Liver (tissue), 9 donors: Measurements from ENCODE around the gene KIF9. TPM values are rescaled to one million over a fixed set of nuclear protein-coding genes. Genes with fewer than 3 reads are reported as not detected.
"Not testable (repeated sequence)": the region's sequence is repeated elsewhere in the genome, so short reads cannot be mapped to it uniquely, and the experiment has no call there.

Experiments
- DNase-seq: peaks from one replicate; pipeline ENCODE4 v3.0.0-alpha.2; 2017; ENCODE audit warnings: low spot score
- H3K27ac ChIP-seq, 2 donors: one replicate each; pipeline ENCODE4 v1.7.0; 2013; ENCODE audit warnings: inconsistent platforms in 2 of 2, low read length in 2 of 2, control low read depth in 1 of 2, low read depth in 1 of 2, mild to moderate bottlenecking in 1 of 2
- H3K27me3 ChIP-seq, 4 donors: one replicate each; pipeline versions ENCODE4 v1.6.1 to v1.7.0; 2013; ENCODE audit warnings: low read length in 3 of 4, inconsistent platforms in 1 of 4, mild to moderate bottlenecking in 1 of 4, moderate library complexity in 1 of 4; ENCODE audit not compliant: control insufficient read depth in 4 of 4, insufficient read depth in 4 of 4
- H3K36me3 ChIP-seq, 4 donors: one replicate each; pipeline versions ENCODE4 v1.6.1 to v1.7.0; 2013; ENCODE audit warnings: low read length in 3 of 4, mild to moderate bottlenecking in 3 of 4, low read depth in 1 of 4, moderate library complexity in 1 of 4; ENCODE audit not compliant: control insufficient read depth in 4 of 4, insufficient read depth in 3 of 4
- H3K4me1 ChIP-seq, 4 donors: one replicate each; pipeline versions ENCODE4 v1.6.1 to v1.7.0; 2013; ENCODE audit warnings: low read length in 3 of 4, mild to moderate bottlenecking in 3 of 4, moderate library complexity in 1 of 4; ENCODE audit not compliant: control insufficient read depth in 4 of 4, insufficient read depth in 4 of 4
- H3K4me3 ChIP-seq, 3 donors: one replicate each; pipeline versions ENCODE4 v1.6.1 to v1.7.0; 2013; ENCODE audit warnings: low read length in 3 of 3, control low read depth in 1 of 3, low read depth in 1 of 3, mild to moderate bottlenecking in 1 of 3
- H3K9ac ChIP-seq, 2 donors: one replicate each; pipeline ENCODE4 v1.7.0; 2013; ENCODE audit warnings: low read length in 2 of 2, mild to moderate bottlenecking in 2 of 2, moderate library complexity in 2 of 2, control low read depth in 1 of 2, low read depth in 1 of 2
- H3K9me3 ChIP-seq, 4 donors: one replicate each; pipeline versions ENCODE4 v1.6.1 to v1.7.0; 2013; ENCODE audit warnings: low read length in 3 of 4; ENCODE audit not compliant: control insufficient read depth in 4 of 4
- CTCF ChIP-seq: fragments of 150-350 bp; IDR thresholded peaks from 2 replicates; pipeline ENCODE4 v1.5.1; 2017; ENCODE audit warnings: improper control_type of control experiment, low read depth, low read length; ENCODE audit not compliant: missing input control
- EGR1 ChIP-seq, 2 donors: IDR thresholded peaks; 2 replicates each; pipeline ENCODE4 v1.6.1; 2016 to 2018; ENCODE audit warnings: antibody characterized with exemption in 2 of 2, low read depth in 2 of 2
- FOXA1 ChIP-seq: IDR thresholded peaks from 2 replicates; pipeline ENCODE4 v1.6.1; 2016; ENCODE audit warnings: antibody characterized with exemption
- FOXA2 ChIP-seq: IDR thresholded peaks from 2 replicates; pipeline ENCODE4 v1.6.1; 2016; ENCODE audit warnings: antibody characterized with exemption
- GABPA ChIP-seq, 2 donors: IDR thresholded peaks in 1 of 2; conservative IDR thresholded peaks in 1 of 2; 2 replicates each; pipeline ENCODE4 v1.6.1; 2016; ENCODE audit warnings: antibody characterized with exemption in 2 of 2, mild to moderate bottlenecking in 1 of 2, moderate library complexity in 1 of 2
- HNF4A ChIP-seq, 2 donors: conservative IDR thresholded peaks; 2 replicates each; pipeline ENCODE4 v1.6.1; 2016; ENCODE audit warnings: antibody characterized with exemption in 2 of 2, mild to moderate bottlenecking in 2 of 2
- HNF4G ChIP-seq: IDR thresholded peaks from 2 replicates; pipeline ENCODE4 v1.6.1; 2016; ENCODE audit warnings: antibody characterized with exemption
- JUND ChIP-seq, 2 donors: IDR thresholded peaks; 2 replicates each; pipeline ENCODE4 v1.6.1; 2016; ENCODE audit warnings: antibody characterized with exemption in 2 of 2
- MAX ChIP-seq: IDR thresholded peaks from 2 replicates; pipeline ENCODE4 v1.6.1; 2016; ENCODE audit warnings: antibody characterized with exemption
- NR2F2 ChIP-seq: IDR thresholded peaks from 2 replicates; pipeline ENCODE4 v1.6.1; 2016; ENCODE audit warnings: antibody characterized with exemption
- RAD21 ChIP-seq, 2 donors: IDR thresholded peaks; 2 replicates each; pipeline ENCODE4 v1.6.1; 2016; ENCODE audit warnings: antibody characterized with exemption in 2 of 2, mild to moderate bottlenecking in 2 of 2
- SP1 ChIP-seq: IDR thresholded peaks from 2 replicates; pipeline ENCODE4 v1.6.1; 2018; ENCODE audit warnings: antibody characterized with exemption, mild to moderate bottlenecking
- TAF1 ChIP-seq: conservative IDR thresholded peaks from 2 replicates; pipeline ENCODE4 v1.6.1; 2016; ENCODE audit warnings: antibody characterized with exemption, mild to moderate bottlenecking
- YY1 ChIP-seq: IDR thresholded peaks from 2 replicates; pipeline ENCODE4 v1.6.1; 2016; ENCODE audit warnings: antibody characterized with exemption, mild to moderate bottlenecking
- WGBS: extraction: QIAGEN DNeasy Blood & Tissue Kit; methylation state at CpG from one replicate; pipeline ENCODE4 v1.1.7; 2013; 5-methylcytosine and 5-hydroxymethylcytosine counted together
- polyA plus RNA-seq, 2 donors: library from polyadenylated mRNA; stranded (reverse) in 1 of 2; unstranded in 1 of 2; fragments of 200-250 nt in 1 of 2; fragments of >200 nt in 1 of 2; fragmentation: Nextera tagmentation in 1 of 2; extraction: Ambion mirVana in 1 of 2; gene quantifications; one replicate each; pipeline versions ENCODE4 v1.2.1 to v1.2.3, GENCODE V29; 2013 to 2015
- total RNA-seq, 2 donors: library from RNA; depleted of rRNA; stranded (reverse); fragments of >200 nt; gene quantifications; one replicate each; pipeline ENCODE4 v1.2.3, GENCODE V29; 2014
- TF ChIP-seq, protein P1 (sequence below): IDR thresholded peaks from 2 replicates; pipeline ENCODE4 v1.6.1; 2016; ENCODE audit warnings: antibody characterized with exemption
- TF ChIP-seq, protein P2 (sequence below): IDR thresholded peaks from 2 replicates; pipeline ENCODE4 v1.6.1; 2016; ENCODE audit warnings: antibody characterized with exemption
- TF ChIP-seq, protein P3 (sequence below): IDR thresholded peaks from 2 replicates; pipeline ENCODE4 v1.6.1; 2016; ENCODE audit warnings: antibody characterized with exemption, mild to moderate bottlenecking
- donor health status: healthy.
- donor health status: healthy.
- donor health status: healthy.
- donor health status: healthy.
- donor health status: healthy.

Gene KIF9
- total and polyA plus RNA-seq, 4 donors = 2.3 to 4.5 (median 3.1) TPM

GRCh38 chr3:47186285-47186684, 96.3 kb downstream of the KIF9 start:
- TF ChIP-seq MAX (no peak), FOXA1 (no peak), CTCF (no peak), EGR1 (IDR thresholded peaks at IDR 0.05; ENCODE audit: low read depth in 2 of 2) (no peak), HNF4G (no peak), TAF1 (no peak), RAD21 (IDR thresholded peaks at IDR 0.05) (no peak), SP1 (no peak), GABPA (IDR thresholded peaks at IDR 0.05 in 1 of 2, conservative IDR thresholded peaks at IDR 0.05 in 1 of 2) (no peak), YY1 (no peak), HNF4A (conservative IDR thresholded peaks at IDR 0.05) (no peak), JUND (IDR thresholded peaks at IDR 0.05) (no peak), NR2F2 (no peak), FOXA2 (no peak)
- TF ChIP-seq, protein P1, sequence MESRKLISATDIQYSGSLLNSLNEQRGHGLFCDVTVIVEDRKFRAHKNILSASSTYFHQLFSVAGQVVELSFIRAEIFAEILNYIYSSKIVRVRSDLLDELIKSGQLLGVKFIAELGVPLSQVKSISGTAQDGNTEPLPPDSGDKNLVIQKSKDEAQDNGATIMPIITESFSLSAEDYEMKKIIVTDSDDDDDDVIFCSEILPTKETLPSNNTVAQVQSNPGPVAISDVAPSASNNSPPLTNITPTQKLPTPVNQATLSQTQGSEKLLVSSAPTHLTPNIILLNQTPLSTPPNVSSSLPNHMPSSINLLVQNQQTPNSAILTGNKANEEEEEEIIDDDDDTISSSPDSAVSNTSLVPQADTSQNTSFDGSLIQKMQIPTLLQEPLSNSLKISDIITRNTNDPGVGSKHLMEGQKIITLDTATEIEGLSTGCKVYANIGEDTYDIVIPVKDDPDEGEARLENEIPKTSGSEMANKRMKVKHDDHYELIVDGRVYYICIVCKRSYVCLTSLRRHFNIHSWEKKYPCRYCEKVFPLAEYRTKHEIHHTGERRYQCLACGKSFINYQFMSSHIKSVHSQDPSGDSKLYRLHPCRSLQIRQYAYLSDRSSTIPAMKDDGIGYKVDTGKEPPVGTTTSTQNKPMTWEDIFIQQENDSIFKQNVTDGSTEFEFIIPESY = no peak
- TF ChIP-seq, protein P2, sequence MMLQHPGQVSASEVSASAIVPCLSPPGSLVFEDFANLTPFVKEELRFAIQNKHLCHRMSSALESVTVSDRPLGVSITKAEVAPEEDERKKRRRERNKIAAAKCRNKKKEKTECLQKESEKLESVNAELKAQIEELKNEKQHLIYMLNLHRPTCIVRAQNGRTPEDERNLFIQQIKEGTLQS = no peak
- TF ChIP-seq, protein P3, sequence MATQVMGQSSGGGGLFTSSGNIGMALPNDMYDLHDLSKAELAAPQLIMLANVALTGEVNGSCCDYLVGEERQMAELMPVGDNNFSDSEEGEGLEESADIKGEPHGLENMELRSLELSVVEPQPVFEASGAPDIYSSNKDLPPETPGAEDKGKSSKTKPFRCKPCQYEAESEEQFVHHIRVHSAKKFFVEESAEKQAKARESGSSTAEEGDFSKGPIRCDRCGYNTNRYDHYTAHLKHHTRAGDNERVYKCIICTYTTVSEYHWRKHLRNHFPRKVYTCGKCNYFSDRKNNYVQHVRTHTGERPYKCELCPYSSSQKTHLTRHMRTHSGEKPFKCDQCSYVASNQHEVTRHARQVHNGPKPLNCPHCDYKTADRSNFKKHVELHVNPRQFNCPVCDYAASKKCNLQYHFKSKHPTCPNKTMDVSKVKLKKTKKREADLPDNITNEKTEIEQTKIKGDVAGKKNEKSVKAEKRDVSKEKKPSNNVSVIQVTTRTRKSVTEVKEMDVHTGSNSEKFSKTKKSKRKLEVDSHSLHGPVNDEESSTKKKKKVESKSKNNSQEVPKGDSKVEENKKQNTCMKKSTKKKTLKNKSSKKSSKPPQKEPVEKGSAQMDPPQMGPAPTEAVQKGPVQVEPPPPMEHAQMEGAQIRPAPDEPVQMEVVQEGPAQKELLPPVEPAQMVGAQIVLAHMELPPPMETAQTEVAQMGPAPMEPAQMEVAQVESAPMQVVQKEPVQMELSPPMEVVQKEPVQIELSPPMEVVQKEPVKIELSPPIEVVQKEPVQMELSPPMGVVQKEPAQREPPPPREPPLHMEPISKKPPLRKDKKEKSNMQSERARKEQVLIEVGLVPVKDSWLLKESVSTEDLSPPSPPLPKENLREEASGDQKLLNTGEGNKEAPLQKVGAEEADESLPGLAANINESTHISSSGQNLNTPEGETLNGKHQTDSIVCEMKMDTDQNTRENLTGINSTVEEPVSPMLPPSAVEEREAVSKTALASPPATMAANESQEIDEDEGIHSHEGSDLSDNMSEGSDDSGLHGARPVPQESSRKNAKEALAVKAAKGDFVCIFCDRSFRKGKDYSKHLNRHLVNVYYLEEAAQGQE = no peak
- no peak for DNase-seq
- H3K4me1 ChIP-seq = no peaks in the 10 kb centered on the region
- no peak overlapping the region for H3K9ac ChIP-seq
- no peaks in the 10 kb centered on the region for H3K36me3 ChIP-seq
- 87% methylated on average over 2 of the region's 2 CpGs for WGBS
- H3K27me3 ChIP-seq = no peaks in the 10 kb centered on the region
- no peaks in the 10 kb centered on the region for H3K9me3 ChIP-seq
- H3K27ac ChIP-seq = no peak overlapping the region
- H3K4me3 ChIP-seq = no peak overlapping the region

- not testable (repeated sequence) for H3K27ac ChIP-seq, H3K4me1 ChIP-seq, DNase-seq, H3K4me3 ChIP-seq, H3K9me3 ChIP-seq, H3K9ac ChIP-seq, H3K36me3 ChIP-seq, H3K27me3 ChIP-seq
- WGBS = 95% methylated on average over 4 of the region's 4 CpGs
Measured at GRCh38 chr3:47181685-47182084, 100.9 kb downstream of the KIF9 start.

GRCh38 chr3:47180011-47180410, 102.6 kb downstream of the KIF9 start:
- 77% methylated on average over 12 of the region's 12 CpGs for WGBS
- not testable (repeated sequence) for H3K9ac ChIP-seq, DNase-seq, H3K4me3 ChIP-seq, H3K9me3 ChIP-seq, H3K27ac ChIP-seq, H3K36me3 ChIP-seq, H3K4me1 ChIP-seq, H3K27me3 ChIP-seq
